Parathyroid adenoma (tissue), 2 donors: ENCODE measurements around the gene R3HCC1L.
A peak's percentile ranks its signal among the peaks of the same experiment; 100 is the strongest.
"Not testable (repeated sequence)": the region's sequence is repeated elsewhere in the genome, so short reads cannot be mapped to it uniquely, and the experiment has no call there.

ENCODE experiments used
- H2AFZ ChIP-seq: fragments of 300-600 bp; sonication (generic); one replicate; pipeline ENCODE4 v1.7.0; 2017; ENCODE audit warnings: antibody characterized with exemption, mild to moderate bottlenecking
- H3K27ac ChIP-seq: fragments of 300-600 bp; sonication (generic); one replicate; pipeline ENCODE4 v1.7.0; 2017
- H3K27me3 ChIP-seq: fragments of 300-600 bp; sonication (generic); one replicate; pipeline ENCODE4 v1.7.0; 2017; ENCODE audit warnings: low read length; ENCODE audit not compliant: control insufficient read depth, insufficient read depth
- H3K36me3 ChIP-seq: fragments of 300-600 bp; sonication (generic); one replicate; pipeline ENCODE4 v1.7.0; 2017; ENCODE audit warnings: low read length; ENCODE audit not compliant: control insufficient read depth, insufficient read depth
- H3K4me1 ChIP-seq: fragments of 300-600 bp; sonication (generic); one replicate; pipeline ENCODE4 v1.7.0; 2017; ENCODE audit warnings: control low read depth
- H3K4me2 ChIP-seq: fragments of 300-600 bp; sonication (generic); one replicate; pipeline ENCODE4 v1.7.0; 2017; ENCODE audit warnings: low read length
- H3K4me3 ChIP-seq: fragments of 300-600 bp; sonication (generic); one replicate; pipeline ENCODE4 v1.7.0; 2017; ENCODE audit warnings: low read depth, low read length
- H3K79me2 ChIP-seq: fragments of 300-600 bp; sonication (generic); one replicate; pipeline ENCODE4 v1.7.0; 2017; ENCODE audit warnings: control low read depth
- H3K9ac ChIP-seq: fragments of 300-600 bp; sonication (generic); one replicate; pipeline ENCODE4 v1.7.0; 2017; ENCODE audit warnings: mild to moderate bottlenecking
- H3K9me3 ChIP-seq: fragments of 300-600 bp; sonication (generic); one replicate; pipeline ENCODE4 v1.7.0; 2017; ENCODE audit warnings: low read length; ENCODE audit not compliant: control insufficient read depth
- TF ChIP-seq, protein P1 (sequence below): fragments of 300-600 bp; sonication (generic); IDR thresholded peaks from one replicate; pipeline ENCODE4 v1.7.0; 2017; ENCODE audit warnings: antibody characterized with exemption, mild to moderate bottlenecking
- donor health status: primary hyperparathyroidism.

Gene R3HCC1L

DNA sequence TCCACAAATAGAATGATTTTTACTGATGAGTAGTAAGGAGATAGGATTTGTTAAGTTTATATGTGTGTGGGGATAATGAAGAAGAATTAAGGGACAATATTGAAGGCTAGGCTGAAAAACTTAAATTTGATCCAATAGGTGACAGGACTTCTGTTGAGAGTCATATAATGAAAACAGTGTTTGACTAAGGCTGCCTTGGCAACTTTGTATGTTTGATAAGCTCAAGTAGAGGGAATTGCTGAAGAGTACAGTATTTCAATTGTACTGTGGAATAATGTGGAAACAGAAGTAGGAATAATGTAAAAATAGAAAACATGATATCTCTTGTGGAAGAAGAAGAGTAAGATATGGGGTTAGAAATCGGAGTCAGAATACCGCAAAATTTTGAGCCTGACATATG, 10.5 kb downstream of the R3HCC1L start:
- H2AFZ ChIP-seq = no peak overlapping the region

DNA sequence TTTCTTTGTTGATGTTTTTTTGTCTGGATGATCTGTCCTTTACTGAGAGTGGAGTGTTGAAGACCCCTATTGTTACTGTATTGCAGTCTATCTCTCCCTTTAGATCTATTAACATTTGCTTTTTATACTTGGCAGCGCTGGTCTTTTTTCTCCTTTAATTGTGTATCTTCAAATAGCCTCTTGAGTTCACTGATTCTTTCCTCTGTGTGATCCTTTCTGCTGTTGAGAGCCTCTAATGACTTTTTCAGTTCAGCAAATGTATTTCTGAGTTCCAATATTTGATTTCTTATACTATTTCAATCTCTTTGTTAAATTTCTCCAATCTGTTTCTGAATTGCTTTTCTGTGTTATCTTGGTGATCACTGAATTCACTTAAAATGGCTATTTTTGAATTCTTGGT, 15.4 kb downstream of the R3HCC1L start:
- H2AFZ ChIP-seq = no peak overlapping the region
- no peak overlapping the region for H3K4me2 ChIP-seq
- H3K4me3 ChIP-seq = no peak overlapping the region
- no peak overlapping the region for H3K9ac ChIP-seq
- H3K36me3 ChIP-seq = no peaks in the 10 kb centered on the region
- H3K27ac ChIP-seq = no peak overlapping the region
- TF ChIP-seq, protein P1, sequence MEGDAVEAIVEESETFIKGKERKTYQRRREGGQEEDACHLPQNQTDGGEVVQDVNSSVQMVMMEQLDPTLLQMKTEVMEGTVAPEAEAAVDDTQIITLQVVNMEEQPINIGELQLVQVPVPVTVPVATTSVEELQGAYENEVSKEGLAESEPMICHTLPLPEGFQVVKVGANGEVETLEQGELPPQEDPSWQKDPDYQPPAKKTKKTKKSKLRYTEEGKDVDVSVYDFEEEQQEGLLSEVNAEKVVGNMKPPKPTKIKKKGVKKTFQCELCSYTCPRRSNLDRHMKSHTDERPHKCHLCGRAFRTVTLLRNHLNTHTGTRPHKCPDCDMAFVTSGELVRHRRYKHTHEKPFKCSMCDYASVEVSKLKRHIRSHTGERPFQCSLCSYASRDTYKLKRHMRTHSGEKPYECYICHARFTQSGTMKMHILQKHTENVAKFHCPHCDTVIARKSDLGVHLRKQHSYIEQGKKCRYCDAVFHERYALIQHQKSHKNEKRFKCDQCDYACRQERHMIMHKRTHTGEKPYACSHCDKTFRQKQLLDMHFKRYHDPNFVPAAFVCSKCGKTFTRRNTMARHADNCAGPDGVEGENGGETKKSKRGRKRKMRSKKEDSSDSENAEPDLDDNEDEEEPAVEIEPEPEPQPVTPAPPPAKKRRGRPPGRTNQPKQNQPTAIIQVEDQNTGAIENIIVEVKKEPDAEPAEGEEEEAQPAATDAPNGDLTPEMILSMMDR = no peak
- H3K79me2 ChIP-seq = peaks cover 26% of the 10 kb centered on the region
- H3K9me3 ChIP-seq = no peaks in the 10 kb centered on the region
- no peaks in the 10 kb centered on the region for H3K27me3 ChIP-seq
- H3K4me1 ChIP-seq = peaks cover 5% of the 10 kb centered on the region

More for the DNA sequence above, 10.5 kb downstream of the R3HCC1L start:
- H3K27me3 ChIP-seq = no peaks in the 10 kb centered on the region
- peaks cover 19% of the 10 kb centered on the region for H3K79me2 ChIP-seq
- no peak overlapping the region for H3K9ac ChIP-seq
- no peak overlapping the region for H3K4me2 ChIP-seq
- H3K36me3 ChIP-seq = no peaks in the 10 kb centered on the region
- TF ChIP-seq, protein P1 = no peak
- no peaks in the 10 kb centered on the region for H3K4me1 ChIP-seq
- H3K27ac ChIP-seq = no peak overlapping the region
- H3K9me3 ChIP-seq = no peaks in the 10 kb centered on the region
- no peak overlapping the region for H3K4me3 ChIP-seq

DNA sequence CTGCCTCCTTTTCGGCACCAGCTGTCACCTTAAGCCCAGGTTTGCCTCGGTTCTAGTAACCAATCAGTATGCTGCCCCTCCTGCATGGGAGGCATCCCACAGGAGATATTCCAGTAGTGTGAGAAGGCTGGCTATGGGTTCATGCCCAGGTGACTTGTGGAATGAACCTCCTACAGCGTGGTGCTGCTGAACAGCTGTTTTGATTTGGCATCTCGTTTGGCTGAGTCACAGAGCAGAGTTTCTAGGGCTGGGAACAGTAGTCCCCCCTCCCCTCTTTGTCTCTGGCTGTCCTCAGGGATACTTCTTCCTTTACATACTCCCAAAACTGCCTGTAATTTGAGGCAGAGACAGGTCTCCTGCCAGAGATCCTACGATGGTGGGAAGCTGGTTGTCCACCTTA, 16.1 kb downstream of the R3HCC1L start:
- Histone ChIP-seq H3K9ac (no peak overlapping the region), H2AFZ (no peak overlapping the region), H3K27me3 (no peaks in the 10 kb centered on the region), H3K9me3 (no peaks in the 10 kb centered on the region), H3K4me1 (peaks cover 5% of the 10 kb centered on the region), H3K79me2 (peaks cover 24% of the 10 kb centered on the region), H3K36me3 (no peaks in the 10 kb centered on the region), H3K27ac (no peak overlapping the region), H3K4me2 (no peak overlapping the region), H3K4me3 (no peak overlapping the region)
- TF ChIP-seq, protein P1 = no peak

DNA sequence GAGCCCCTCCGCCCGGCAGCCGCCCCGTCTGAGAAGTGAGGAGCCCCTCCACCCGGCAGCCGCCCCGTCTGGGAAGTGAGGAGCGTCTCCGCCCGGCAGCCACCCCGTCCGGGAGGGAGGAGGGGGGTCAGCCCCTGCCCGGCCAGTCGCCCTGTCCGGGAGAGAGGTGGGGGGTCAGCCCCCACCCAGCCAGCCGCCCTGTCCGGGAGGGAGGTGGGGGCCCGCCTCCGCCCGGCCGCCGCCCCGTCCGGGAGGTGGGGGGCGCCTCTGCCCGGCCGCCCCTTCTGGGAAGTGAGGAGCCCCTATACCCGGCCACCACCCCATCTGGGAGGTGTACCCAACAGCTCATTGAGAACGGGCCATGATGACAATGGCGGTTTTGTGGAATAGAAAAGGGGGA, 18.3 kb downstream of the R3HCC1L start:
- H3K36me3 ChIP-seq, H3K4me3 ChIP-seq, H3K4me1 ChIP-seq: not testable (repeated sequence)

DNA sequence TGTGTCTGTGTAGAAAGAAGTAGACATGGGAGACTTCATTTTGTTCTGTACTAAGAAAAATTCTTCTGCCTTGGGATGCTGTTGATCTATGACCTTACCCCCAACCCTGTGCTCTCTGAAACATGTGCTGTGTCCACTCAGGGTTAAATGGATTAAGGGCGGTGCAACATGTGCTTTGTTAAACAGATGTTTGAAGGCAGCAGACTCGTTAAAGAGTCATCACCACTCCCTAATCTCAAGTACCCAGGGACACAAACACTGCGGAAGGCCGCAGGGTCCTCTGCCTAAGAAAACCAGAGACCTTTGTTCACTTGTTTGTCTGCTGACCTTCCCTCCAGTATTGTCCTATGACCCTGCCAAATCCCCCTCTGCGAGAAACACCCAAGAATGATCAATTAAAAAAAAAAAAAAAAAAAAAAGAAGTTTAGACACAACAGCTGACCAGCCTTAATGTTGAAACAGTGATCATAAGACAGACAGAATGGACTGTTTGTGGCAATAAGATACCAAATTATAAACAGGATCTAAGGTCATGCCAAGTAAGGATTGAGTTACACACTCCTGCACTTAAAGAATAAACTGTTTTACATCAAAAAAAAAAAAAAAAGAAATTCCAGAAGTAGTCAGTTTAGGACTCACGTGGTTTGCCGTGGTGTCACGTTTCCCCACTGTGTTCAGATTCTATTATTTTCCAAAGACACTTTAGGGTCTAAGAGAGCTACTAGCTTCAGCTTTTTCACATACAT, 18.9 kb downstream of the R3HCC1L start:
- not testable (repeated sequence) for H3K27me3 ChIP-seq, H3K9ac ChIP-seq, H2AFZ ChIP-seq, H3K9me3 ChIP-seq, H3K36me3 ChIP-seq, H3K4me1 ChIP-seq, H3K27ac ChIP-seq, H3K4me3 ChIP-seq
- H3K79me2 ChIP-seq = peaks cover 18% of the 10 kb centered on the region
- H3K4me2 ChIP-seq = peak overlapping the region; percentile 47

More for the DNA sequence above, 18.3 kb downstream of the R3HCC1L start:
- H3K9ac ChIP-seq, H3K27ac ChIP-seq, H3K27me3 ChIP-seq, H3K4me2 ChIP-seq, H3K9me3 ChIP-seq, H2AFZ ChIP-seq: not testable (repeated sequence)
- H3K79me2 ChIP-seq = peaks cover 21% of the 10 kb centered on the region

DNA sequence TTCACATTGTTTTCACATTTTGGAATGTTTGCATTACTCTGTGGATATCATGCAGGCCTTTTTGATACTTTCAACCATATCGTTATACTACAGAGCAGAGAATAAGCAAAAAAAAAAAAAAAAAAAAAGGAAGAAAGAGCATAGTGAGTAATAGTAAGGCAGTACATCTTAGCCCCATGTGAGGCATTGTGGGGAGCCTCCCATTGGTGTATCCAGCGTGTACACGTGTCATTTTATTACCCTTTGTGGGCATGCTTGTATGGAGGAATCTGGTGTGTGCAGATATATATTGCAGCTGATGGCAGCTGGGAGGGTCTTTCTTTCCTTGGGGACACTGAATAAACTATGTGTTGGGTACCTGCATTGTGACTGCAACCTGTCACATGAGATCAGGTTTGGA, 19.6 kb downstream of the R3HCC1L start:
- H2AFZ ChIP-seq = no peak overlapping the region
- no peak overlapping the region for H3K4me3 ChIP-seq
- no peak overlapping the region for H3K9ac ChIP-seq
- TF ChIP-seq, protein P1 = no peak
- H3K27me3 ChIP-seq = no peaks in the 10 kb centered on the region
- no peaks in the 10 kb centered on the region for H3K9me3 ChIP-seq
- peaks cover 5% of the 10 kb centered on the region for H3K4me1 ChIP-seq
- peaks cover 18% of the 10 kb centered on the region for H3K79me2 ChIP-seq
- no peaks in the 10 kb centered on the region for H3K36me3 ChIP-seq
- peak overlapping the region; percentile 47 for H3K4me2 ChIP-seq
- no peak overlapping the region for H3K27ac ChIP-seq
